Stimulated activated naive B cell treated with anti-CD40 and anti-IgM and Interleukin-4, amounts not matched to agents 10 μg/mL and 1 μg/mL and 100 μg/mL, for 72 hours (primary cell): Measurements from ENCODE around the gene DISC1.

Experiments
- ATAC-seq, 2 donors: fragments of 150-1000 bp; cut with Tn5 transposase; replicated peaks; 2 replicates each; pipeline ENCODE4 v1.10.0; 2021; ENCODE audit warnings: moderate library complexity in 1 of 2
- DNase-seq: peaks from one replicate; pipeline ENCODE4 v3.0.0; 2021
- H3K27ac Mint-ChIP-seq: one replicate; pipeline ENCODE4 v1.8.0; 2022; ENCODE audit warnings: mild to moderate bottlenecking, mixed read lengths
- H3K27me3 Mint-ChIP-seq, 2 donors: one replicate each; pipeline ENCODE4 v1.8.0; 2022; ENCODE audit warnings: mixed read lengths in 2 of 2
- H3K36me3 Mint-ChIP-seq, 2 donors: one replicate each; pipeline ENCODE4 v1.8.0; 2022; ENCODE audit warnings: mixed read lengths in 2 of 2, mild to moderate bottlenecking in 1 of 2
- H3K4me1 Mint-ChIP-seq, 2 donors: one replicate each; pipeline ENCODE4 v1.8.0; 2022; ENCODE audit warnings: mixed read lengths in 2 of 2, mild to moderate bottlenecking in 1 of 2
- H3K4me3 Mint-ChIP-seq, 2 donors: one replicate each; pipeline ENCODE4 v1.8.0; 2022; ENCODE audit warnings: mild to moderate bottlenecking in 2 of 2, mixed read lengths in 2 of 2, moderate library complexity in 1 of 2
- H3K9me3 Mint-ChIP-seq, 2 donors: one replicate each; pipeline ENCODE4 v1.8.0; 2022; ENCODE audit warnings: mixed read lengths in 2 of 2, mild to moderate bottlenecking in 1 of 2

DISC1 gene

DNA sequence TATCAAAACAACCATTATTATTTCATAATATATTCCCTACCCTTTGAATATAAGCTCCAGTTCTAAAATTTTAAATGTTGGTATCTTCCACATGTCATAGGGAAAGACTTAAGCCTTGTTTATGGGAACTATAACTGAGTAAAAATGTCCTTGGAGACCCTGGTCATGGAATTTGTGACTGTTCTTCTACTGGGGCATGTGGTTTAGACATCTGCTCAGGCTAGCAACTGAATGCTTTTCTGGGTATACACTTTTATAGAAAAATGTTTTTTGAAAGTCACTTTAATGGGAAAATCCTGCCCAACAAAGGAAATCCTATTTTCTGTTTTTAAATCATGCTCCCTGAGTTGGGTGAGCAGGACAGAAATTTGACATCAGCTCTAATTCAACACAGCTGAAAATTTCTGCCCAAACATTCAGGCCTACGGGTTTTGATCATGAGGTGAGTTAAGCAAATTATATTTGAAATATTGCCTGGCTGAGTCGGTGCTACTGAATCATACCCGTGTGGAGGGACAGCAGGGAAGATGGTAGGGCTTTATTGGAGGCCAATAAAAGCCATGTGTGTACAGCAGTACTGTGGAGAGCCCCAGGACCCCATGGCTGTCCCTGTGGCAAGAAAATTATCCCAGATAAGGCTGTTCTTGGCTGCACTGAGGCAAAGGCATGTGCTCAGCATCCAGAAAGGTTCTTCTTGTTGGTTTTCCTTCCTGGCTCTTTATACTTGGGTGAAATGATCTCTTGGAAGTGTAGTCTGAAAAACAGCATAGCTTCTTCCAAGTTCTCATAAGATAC, 391.8 kb downstream of the DISC1 start:
- ATAC-seq = no peak
- no peak for DNase-seq
- Mint-ChIP-seq H3K27me3 (no peaks in the 10 kb centered on the region), H3K4me1 (no peaks in the 10 kb centered on the region), H3K4me3 (no peak overlapping the region), H3K9me3 (no peaks in the 10 kb centered on the region), H3K27ac (no peak overlapping the region), H3K36me3 (no peaks in the 10 kb centered on the region)

DNA sequence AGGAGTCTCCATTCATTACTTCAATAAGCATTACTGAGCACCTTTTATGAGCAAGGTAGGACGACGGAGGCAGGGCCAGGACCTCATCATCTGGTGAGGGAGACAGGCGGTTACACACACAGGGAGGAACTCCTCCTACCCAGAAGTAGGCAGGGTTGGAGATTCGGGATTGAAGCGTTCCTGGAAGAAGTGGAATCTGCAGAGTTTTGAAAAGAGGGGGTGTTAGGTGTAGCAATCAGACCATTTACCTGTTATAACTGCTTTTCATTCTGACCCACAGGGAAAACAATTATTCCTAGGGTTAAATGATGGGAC, 392.4 kb downstream of the DISC1 start:
- DNase-seq = no peak
- no peak for ATAC-seq
- Mint-ChIP-seq H3K9me3 (no peaks in the 10 kb centered on the region), H3K36me3 (no peaks in the 10 kb centered on the region), H3K4me3 (no peak overlapping the region), H3K4me1 (no peaks in the 10 kb centered on the region), H3K27me3 (no peaks in the 10 kb centered on the region), H3K27ac (no peak overlapping the region)

DNA sequence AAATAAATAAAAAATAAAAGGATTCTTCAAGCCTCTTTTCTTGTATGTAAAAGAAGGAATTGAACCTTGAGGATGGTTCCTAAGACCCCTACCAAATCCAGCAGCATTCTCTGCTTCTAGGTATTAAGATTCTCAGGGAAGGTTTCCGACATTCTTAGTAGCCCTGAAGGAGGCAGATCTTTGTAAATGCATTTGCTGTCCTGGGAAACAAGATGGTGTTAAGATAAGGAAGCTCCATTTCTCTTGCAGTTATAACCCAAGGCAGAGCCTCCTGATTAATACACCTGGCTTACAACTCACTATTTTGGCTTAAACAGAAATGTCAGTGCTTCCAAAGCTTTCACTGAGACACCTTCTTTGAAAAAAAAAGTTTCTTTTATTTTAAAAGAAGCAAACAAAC, 393.8 kb downstream of the DISC1 start:
- Mint-ChIP-seq H3K9me3 (no peaks in the 10 kb centered on the region), H3K4me3 (no peak overlapping the region), H3K27ac (no peak overlapping the region), H3K4me1 (no peaks in the 10 kb centered on the region), H3K27me3 (no peaks in the 10 kb centered on the region), H3K36me3 (no peaks in the 10 kb centered on the region)
- ATAC-seq = no peak
- no peak for DNase-seq

DNA sequence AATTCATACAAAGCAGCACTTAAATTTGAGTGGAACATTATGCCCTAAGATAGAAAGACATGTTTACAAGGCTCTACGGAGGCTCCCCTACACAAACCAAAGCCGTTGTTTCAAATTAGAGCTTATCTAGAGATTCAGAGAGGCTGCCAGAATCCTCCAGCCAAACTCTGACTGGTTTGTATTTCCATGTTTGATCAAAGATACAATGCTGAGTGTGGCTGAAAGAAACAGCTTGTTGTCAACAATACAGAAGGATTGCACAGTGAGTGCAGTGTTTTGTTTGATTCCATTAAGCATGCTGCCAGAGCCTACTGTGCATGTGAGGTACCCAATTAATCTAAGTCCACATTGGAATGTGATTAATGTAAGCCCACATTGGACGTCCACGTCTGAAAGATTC, 402.7 kb downstream of the DISC1 start:
- Mint-ChIP-seq H3K27me3 (no peaks in the 10 kb centered on the region), H3K27ac (no peak overlapping the region), H3K36me3 (peaks cover 0 to 4% of the 10 kb centered on the region in 2 donors), H3K9me3 (peaks cover 0 to 2% of the 10 kb centered on the region in 2 donors), H3K4me3 (no peak overlapping the region), H3K4me1 (no peaks in the 10 kb centered on the region)
- DNase-seq (no peak), ATAC-seq (no peak)

DNA sequence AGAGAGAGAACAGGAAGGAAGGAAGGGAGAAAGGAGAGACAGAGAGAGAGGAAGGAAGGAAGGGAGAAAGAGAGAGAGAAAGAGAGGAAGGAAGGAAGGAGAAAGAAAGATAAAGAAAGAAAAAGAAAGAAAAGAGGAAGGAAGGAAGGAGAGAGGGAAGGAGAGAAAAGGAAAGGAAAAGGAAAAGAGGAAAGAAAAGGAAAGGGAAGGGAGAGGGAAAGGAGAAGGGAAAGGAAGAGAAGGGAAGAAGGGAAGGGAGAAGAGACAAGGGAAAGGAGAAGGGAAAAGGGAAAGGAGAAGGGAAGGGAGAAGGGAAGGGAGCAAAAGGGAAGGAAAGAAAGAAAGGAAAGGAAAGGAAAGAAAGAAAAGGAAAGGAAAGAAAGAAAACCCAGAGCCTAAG, 404.6 kb downstream of the DISC1 start:
- Mint-ChIP-seq H3K36me3 (peaks cover 0 to 4% of the 10 kb centered on the region in 2 donors), H3K27ac (no peak overlapping the region), H3K27me3 (no peaks in the 10 kb centered on the region), H3K4me1 (no peaks in the 10 kb centered on the region), H3K9me3 (peaks cover 0 to 2% of the 10 kb centered on the region in 2 donors), H3K4me3 (no peak overlapping the region)
- DNase-seq (no peak), ATAC-seq (no peak)

DNA sequence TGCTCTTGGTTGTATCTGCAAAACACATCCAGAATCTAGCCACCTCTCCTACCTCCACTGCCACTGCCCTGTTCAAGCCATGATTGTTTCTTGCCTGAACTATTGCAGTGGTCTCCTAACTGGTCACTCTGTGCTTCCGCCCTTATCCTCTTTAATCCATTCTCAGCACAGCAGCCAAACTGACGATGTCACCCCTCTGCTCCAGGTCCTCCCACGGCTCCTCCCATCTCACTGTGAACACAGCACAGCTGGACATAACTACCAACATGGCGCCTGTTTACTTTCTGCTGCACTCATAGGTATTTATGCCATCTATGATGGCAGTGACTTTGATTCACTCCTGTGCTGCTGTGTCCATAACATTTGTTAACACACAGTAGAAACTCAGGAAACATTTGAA, 406.7 kb downstream of the DISC1 start:
- peaks cover 0 to 2% of the 10 kb centered on the region in 2 donors for H3K9me3 Mint-ChIP-seq
- H3K27ac Mint-ChIP-seq = no peak overlapping the region
- H3K4me3 Mint-ChIP-seq = no peak overlapping the region
- DNase-seq (no peak), ATAC-seq (no peak)
- H3K36me3 Mint-ChIP-seq = peaks cover 0 to 4% of the 10 kb centered on the region in 2 donors
- no peaks in the 10 kb centered on the region for H3K27me3 Mint-ChIP-seq
- no peaks in the 10 kb centered on the region for H3K4me1 Mint-ChIP-seq

DNA sequence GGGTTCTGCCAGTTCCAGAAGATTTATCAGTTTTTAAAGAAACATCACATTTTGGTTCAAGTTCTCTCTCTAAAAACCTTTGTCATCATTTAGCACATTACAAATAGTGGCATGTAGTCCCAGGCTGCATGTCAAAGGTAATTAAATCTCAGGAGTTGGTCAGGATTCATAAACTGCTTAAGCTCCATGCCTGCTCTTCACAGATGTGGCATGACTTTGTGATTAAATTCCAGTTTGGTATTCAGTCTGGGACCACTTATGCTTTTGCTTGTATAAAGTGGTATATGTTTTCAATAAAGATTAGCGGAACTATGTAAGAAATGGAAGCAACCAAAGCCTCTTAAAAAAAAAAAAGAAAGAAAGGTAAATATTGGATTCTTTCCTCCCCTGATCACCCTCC, 408.0 kb downstream of the DISC1 start:
- ATAC-seq (no peak), DNase-seq (no peak)
- H3K4me1 Mint-ChIP-seq = no peaks in the 10 kb centered on the region
- H3K4me3 Mint-ChIP-seq = no peak overlapping the region
- no peaks in the 10 kb centered on the region for H3K27me3 Mint-ChIP-seq
- peaks cover 0 to 4% of the 10 kb centered on the region in 2 donors for H3K36me3 Mint-ChIP-seq
- H3K27ac Mint-ChIP-seq = no peak overlapping the region
- H3K9me3 Mint-ChIP-seq = peaks cover 0 to 2% of the 10 kb centered on the region in 2 donors

DNA sequence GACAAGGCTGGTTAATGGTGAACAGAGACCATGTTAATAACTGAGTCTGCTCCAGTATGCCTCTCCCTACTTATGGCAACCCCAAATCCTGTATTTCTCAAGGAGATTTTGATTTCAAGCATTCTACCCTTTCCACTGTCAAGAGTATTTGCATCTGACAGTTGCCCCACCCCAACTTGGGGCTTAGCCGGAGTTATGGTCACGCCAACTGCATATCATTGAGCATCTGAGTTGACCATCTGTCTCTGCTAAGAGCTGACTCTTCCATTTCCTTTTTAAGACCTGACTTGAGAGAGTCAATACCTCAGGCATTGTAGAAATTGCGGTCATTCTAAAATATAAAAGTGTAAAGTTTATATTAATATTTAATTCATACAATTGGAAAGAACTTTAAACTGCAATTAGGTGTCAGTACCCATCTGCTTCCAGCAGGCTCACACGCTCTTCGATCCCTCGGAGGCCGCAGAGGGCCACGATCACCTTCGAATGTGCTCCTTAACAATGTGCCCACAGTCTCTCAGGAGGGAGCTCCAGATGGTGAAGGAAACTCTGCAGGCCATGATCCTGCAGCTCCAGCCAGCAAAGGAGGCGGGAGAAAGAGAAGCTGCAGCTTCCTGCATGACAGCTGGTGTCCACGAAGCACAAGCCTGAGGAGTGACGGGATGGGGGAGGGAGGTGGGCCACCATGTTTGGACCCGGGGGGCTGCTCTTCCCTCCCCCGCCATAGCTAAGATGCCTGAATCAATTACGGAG, 409.8 kb downstream of the DISC1 start:
- Mint-ChIP-seq H3K4me3 (no peak overlapping the region), H3K27ac (no peak overlapping the region), H3K9me3 (peaks cover 0 to 2% of the 10 kb centered on the region in 2 donors), H3K4me1 (no peaks in the 10 kb centered on the region), H3K36me3 (peaks cover 0 to 4% of the 10 kb centered on the region in 2 donors), H3K27me3 (no peaks in the 10 kb centered on the region)
- ATAC-seq (no peak), DNase-seq (no peak)

DNA sequence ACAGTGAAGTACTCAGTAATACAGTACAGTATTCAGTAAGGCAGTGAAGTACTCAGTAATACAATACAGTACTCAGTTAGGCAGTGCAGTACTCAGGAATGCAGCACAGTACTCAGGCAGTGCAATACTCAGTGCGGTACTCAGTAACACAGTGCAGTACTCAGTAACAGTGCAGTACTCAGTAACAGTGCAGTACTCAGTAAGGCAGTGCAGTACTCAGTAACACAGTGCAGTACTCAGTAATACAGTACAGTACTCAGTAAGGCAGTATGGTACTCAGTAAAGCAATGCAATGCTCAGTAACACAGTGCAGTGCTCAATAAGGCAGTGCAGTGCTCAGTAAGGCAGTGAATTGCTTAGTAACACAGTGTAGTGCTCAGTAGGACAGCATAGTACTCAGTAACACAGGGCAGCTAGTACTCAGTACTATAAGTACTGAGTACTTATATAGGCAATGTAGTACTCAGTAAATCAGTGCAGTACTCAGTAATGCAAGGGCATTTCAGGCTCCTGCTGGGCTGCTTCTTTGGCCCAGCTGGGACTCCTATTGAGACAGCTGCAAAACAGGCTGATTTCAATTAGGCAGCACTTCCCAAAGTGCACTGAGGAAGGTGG, 411.3 kb downstream of the DISC1 start:
- Mint-ChIP-seq H3K27ac (no peak overlapping the region), H3K4me1 (no peaks in the 10 kb centered on the region), H3K27me3 (no peaks in the 10 kb centered on the region), H3K36me3 (peaks cover 0 to 4% of the 10 kb centered on the region in 2 donors), H3K4me3 (no peak overlapping the region), H3K9me3 (peaks cover 0 to 6% of the 10 kb centered on the region in 2 donors)
- ATAC-seq (no peak), DNase-seq (no peak)

DNA sequence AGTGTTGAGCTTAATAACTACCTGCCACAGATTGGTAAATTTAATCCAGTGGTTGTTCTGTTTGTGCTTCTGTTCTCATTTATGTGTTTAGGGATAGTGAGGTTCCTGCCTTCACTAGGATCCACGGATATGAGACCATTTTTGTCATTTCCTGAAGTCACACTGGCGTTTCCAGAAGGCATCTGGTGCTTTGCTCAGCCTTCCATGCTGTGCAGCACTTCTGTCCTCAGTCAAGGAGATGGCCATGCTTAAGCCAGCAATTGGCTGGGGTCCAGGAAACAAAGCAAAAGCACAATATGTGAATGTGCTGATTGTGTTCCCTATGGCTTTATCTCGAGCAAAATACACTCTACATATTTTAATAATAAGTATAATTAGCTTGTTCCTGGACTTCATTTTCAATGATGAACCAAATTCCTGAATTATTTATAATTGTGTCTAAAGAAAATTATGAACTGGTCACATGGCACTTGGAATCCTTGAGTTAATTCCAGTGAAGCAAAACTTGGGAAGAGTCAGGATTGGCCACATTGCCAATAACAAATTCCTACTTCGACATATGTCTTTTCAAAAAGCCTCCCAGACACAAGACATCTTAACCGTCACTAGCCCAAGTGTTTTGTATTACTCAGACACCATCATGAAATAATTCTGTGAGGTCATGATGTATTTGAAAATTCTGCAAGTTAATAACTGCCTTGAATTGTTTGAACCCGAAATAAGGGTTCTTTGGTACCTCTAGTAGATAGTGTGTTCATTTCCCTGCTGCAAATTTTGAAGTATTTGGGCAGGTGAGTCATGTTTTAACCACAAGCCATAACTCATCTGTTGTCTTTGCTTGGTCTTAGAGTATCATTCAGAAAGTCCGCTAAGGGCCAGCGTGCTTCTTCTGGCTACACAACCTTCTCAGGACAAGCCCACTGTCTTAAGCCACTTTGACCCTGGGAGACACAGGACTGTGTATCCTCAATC, 412.4 kb downstream of the DISC1 start:
- no peak overlapping the region for H3K27ac Mint-ChIP-seq
- DNase-seq = no peak
- no peak for ATAC-seq
- peaks cover 0 to 4% of the 10 kb centered on the region in 2 donors for H3K9me3 Mint-ChIP-seq
- H3K27me3 Mint-ChIP-seq = no peaks in the 10 kb centered on the region
- H3K36me3 Mint-ChIP-seq = no peaks in the 10 kb centered on the region
- no peak overlapping the region for H3K4me3 Mint-ChIP-seq
- H3K4me1 Mint-ChIP-seq = no peaks in the 10 kb centered on the region

DNA sequence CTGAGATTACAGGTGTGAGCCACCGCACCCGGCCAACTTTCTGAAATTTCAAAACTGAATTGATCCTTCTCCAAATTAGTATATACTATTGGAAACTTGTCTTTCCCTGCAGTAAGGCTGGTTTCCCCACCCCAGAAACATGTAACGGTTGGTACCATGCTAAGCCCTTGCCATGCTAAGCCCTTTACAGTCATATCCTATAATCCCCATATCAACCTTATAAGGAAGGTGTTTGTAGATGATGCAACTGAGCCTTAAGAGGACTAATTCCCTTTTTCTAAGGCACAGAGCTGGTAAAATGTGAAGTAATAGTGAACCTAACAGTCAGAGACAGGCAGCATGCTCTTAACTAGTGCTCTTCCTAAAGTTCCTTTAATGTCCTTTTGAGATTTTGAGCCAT, 413.7 kb downstream of the DISC1 start:
- Mint-ChIP-seq H3K27me3 (peaks cover 0 to 2% of the 10 kb centered on the region in 2 donors), H3K36me3 (no peaks in the 10 kb centered on the region), H3K4me3 (no peak overlapping the region), H3K4me1 (no peaks in the 10 kb centered on the region), H3K27ac (no peak overlapping the region), H3K9me3 (peaks cover 0 to 4% of the 10 kb centered on the region in 2 donors)
- ATAC-seq (no peak), DNase-seq (no peak)

DNA sequence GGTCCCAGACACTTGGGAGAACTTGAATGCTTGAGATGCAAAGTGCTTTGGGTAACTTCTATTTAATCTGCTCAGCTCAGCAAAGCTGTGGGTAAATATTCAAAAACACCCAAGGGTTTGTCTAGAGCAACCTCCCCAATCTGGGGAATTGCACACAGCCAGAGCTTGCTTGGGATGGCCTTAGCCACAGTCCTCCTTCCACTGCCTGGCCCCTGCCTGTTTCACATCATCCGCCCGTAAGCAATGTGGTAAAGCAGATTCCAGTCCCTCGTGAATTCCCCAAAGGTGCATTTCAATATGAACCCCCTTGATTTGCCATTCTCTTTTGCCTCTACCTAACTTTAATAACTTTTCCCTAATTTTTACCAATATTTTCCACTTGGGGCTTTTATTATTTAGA, 418.1 kb downstream of the DISC1 start:
- H3K4me3 Mint-ChIP-seq = no peak overlapping the region
- H3K27me3 Mint-ChIP-seq = peaks cover 0 to 7% of the 10 kb centered on the region in 2 donors
- peaks cover 0 to 4% of the 10 kb centered on the region in 2 donors for H3K9me3 Mint-ChIP-seq
- no peaks in the 10 kb centered on the region for H3K36me3 Mint-ChIP-seq
- no peak overlapping the region for H3K27ac Mint-ChIP-seq
- no peak for ATAC-seq
- no peak for DNase-seq
- H3K4me1 Mint-ChIP-seq = no peaks in the 10 kb centered on the region

DNA sequence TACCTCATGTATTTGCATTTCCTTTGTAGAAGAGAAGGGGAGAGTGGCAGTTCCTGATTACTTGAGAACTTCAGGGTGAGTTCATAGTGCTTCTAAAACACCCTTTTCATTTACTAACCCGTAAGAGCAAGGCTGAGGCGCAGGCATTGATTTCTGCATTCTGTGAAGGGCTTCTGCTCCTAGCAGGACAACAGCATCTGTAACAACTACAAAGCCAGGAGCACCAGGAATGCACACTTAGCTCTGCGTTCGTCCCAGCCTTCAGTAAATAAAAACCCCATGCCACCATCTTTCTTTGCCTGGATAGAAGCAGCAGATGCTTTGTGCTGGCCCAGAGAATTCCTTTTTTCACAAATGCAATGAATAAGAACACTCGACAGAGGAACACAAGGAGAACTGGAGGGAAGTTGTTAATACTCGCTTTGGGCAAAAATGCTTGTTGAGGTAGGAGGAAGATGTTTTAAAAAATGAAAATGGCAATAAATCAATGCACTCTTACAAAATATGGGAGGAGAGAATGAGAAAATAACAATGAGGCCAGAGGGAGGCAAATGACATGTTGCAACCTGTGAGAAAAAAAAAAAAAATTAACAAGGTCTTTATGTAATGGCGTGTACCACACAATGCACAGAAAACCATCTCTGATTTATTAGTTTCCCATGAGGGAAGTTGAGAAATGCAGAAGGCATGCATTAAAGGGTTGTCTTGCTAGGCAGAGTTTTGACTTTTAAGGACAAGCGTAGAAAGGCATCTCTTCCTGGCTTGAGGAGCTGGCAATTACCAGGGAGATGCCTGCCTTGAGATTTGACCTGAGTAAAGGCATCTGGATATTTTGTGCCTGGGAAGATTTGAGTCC, 418.8 kb downstream of the DISC1 start:
- Mint-ChIP-seq H3K27me3 (peaks cover 0 to 7% of the 10 kb centered on the region in 2 donors), H3K36me3 (no peaks in the 10 kb centered on the region), H3K4me1 (no peaks in the 10 kb centered on the region), H3K4me3 (no peak overlapping the region), H3K9me3 (peaks cover 0 to 4% of the 10 kb centered on the region in 2 donors), H3K27ac (no peak overlapping the region)
- ATAC-seq = no peak
- no peak for DNase-seq
